ENCODE results near the gene TBKBP1.

Gene TBKBP1

GRCh38 chr17:47713980-47714700 lies 20.2 kb downstream of the TBKBP1 start:
- DNase-seq, result no peak

GRCh38 chr17:47714773-47715396 lies 20.9 kb downstream of the TBKBP1 start:
- DNase-seq, result no peak

DNA sequence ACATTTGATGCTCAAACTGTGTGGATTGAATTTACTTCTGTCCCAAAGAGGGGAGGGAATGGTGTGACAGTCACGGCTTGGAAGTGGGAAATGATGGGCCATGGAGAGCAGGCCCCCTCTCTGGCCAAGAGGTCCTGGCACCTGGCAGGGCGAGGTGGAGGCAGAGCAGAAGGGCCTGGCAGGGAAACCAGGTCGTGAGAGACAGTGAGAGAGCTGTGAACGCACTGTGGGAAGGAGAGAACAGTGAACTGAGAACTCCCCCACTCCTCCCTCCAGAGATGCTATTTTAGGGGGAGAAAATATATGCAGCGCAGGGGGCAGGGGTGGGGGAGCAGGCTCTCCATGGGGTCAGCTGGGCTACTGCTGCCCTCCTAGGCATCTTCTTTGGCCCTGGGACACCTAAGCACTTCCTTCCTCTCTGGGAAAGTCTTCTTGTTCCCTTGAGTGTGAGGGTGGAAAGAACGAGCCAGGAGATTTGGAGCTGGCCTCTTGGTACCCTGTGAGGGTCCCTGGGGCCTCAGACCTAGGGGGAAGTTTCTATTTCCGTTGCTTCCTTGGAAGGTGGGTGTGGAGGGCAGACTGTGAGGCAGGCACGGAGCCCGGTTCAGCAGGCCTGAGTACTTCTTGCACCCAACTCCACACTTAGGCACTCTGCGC lies 21.8 kb downstream of the TBKBP1 start:
- DNase-seq, result no peak

DNA sequence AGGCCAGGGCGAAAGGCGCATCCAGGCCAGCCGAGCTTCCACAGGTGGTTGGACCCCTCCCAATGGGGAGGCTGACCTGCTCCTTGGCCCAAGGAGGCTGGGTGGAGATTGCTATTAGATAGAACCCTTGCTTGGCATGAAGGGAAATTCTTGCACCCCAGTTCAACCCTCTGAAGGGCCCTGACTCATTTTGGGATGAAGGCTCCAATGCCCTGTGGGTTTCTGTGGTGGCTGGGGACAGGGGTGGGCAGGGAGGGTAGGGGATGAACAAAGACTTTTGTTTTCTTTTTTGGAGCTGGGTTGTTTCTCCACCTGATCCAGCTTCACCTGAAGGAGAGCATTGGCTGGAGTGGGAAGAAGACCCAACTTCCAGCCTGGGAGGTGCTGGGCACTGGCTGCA lies 22.4 kb downstream of the TBKBP1 start:
- DNase-seq, result no peak

DNA sequence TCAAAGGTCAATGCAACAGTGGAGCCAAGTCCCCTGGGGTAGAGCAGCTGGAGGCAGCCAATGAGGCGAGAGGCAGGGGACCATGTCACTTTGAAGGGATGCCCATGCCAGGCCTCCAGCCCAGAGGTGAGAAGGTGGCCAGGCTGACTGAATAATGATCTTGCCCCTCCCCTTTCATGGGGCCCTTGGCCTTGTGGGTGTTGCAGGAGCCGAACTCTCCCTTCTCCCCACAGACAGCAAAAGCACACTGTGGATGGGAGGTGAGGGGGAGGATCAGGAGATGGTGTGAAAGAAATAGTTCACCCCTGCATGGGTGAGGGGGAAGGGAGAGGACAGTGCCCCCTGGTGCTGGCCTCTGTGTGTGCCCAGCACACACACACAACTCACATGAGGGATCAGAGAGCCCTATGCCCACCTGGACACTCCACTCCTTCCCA lies 23.3 kb downstream of the TBKBP1 start:
- DNase-seq, result no peak

- no peak for DNase-seq
These were observed 24.1 kb downstream of the TBKBP1 start for GRCh38 chr17:47717979-47718621.

- no peak for DNase-seq
These were observed 24.9 kb downstream of the TBKBP1 start for GRCh38 chr17:47718634-47719405.

DNA sequence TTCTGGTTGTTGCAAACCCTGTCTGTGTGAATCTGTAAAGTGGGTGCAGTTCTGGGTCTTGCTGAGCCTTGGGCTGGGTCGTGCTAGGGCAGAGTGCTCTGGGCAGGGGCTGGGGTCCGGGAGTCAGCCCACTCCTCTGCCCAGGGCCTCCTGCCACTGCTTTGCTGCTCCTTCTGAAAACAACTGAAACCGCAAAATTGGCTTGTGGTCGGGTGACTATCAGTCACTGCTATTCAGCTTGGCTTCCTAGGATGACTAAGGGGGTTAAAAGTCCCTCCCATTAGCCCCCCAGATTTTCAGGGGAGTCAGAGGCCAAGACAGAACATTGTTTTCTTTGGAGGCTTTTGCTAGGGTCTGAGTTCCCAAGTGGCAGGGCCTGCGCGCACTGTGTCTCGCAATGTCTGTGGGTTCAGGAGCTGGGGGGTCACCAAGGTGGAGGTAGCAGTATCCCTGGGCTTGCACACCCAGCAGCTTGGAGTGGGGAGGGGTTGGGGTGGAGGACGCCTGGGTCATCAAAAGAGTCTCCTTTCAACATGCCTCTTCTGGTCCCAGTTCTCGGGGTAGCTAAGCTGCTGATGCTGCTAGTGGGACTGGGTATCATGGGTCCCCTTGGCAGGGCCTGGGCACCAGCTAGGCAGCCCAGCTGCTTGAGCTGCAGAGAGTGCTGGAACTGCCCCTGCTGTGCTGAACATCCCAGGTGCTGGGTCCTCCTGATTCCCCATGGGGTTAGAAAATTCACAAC lies 25.6 kb downstream of the TBKBP1 start:
- no peak for DNase-seq

DNA sequence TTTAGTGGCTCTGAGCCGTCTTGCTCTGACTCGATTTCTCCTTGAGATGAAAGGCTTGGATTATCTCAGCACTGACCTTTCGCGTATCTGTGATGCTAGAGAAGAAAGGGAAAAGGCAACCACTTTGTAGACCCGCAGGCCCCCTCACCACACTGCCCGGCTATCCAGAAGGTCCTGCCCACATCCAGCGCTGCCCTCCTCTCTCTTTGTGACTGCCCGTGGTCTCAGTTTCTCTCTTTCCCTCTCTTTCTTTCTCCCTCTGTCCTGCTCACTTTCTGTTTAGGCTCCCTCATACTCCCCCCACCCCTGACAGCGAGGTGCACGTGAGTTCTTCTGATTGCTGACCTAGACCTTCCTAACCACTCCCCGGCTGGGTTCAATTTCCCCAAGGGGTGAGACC lies 26.2 kb downstream of the TBKBP1 start:
- no peak for DNase-seq

DNA sequence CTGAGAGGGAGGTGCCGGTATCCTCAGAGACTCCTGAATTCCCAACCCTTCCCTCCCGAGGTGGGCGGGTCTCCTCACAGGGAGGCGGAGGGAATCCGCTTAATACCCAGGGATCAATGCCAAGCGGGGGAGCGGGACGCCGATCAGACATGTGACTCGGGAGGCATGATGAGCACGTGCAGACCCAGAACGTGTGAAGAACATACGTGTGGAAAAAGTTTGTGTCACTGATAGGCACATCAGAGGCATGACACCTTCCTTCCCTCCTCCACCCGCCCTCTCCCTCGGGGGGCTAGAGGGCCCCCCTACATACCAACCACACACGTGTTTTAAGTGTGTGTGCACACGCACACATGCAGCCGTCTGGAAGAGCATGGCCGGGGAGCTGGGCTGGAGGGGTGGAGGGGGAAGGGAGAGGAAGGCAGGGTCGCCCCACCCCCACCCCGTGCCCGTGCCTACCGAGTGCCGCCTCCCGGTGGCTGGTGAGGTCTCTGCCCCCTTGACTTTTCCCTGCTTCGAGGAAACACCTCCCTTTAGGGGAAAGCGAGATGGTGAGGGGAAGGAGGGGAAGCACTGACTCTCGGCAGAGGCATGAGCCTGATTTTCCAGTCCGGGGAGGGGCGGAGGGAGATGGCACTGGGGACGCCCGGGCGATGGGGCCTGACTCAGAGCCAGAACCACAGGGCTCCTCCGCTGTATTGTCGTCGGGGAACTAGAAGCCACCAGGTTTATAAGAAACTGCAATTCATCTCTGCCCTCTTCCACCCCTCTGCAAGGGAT lies 27.0 kb downstream of the TBKBP1 start:
- no peak for DNase-seq

- DNase-seq, result no peak
These were observed 27.8 kb downstream of the TBKBP1 start for GRCh38 chr17:47721725-47722124.

DNA sequence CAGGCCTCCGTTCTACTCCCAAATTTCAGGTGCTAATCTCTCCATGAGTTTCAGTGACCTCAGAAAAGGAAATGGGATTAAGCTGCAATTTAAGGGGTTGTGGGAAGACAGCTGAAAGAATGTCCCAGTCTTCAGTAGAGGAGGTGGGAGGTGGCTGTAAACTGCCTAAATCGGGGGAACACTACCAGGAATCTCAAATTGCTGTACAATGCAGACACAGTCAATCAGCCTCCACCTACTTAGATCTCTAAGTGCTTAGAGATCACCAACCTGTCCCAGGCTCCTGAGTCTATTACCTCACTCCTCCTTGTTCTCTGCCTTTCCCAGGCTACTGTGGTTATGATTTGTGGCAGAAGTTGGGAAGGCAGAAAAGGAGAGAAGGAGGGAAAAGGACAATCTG lies 30.7 kb downstream of the TBKBP1 start:
- DNase-seq, result no peak

DNA sequence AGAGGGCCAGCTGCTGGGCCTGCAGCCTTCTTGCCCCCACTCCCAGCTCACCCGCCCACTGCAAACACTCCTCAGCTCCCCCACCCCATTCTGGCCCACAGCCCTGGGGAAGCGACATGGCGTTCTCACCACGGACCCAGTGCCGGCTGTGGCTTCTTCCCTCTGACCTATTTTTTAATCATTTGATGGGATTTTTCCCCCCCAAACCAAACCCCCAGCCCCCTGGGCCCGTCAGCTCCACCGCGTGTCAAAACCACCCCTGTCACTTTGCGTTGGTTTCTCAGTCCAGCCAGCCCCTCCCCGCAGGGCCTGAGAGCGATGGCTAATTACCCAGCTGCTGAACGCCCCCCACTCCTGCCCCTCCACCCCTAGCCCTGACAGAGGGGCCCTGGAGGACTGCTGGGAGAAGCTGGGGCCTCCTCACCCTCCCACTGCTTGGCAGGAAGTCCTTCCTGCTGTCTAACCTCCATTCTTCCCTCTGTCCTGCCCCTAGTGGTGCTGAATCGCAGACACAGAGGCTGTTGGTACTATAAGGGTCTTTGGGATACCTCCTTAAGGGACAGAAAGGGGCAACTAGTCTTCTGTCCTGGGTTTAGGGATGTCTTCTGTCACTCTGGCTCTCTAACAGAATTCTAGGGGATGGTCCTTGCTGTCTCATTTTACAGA lies 31.6 kb downstream of the TBKBP1 start:
- no peak for DNase-seq

DNA sequence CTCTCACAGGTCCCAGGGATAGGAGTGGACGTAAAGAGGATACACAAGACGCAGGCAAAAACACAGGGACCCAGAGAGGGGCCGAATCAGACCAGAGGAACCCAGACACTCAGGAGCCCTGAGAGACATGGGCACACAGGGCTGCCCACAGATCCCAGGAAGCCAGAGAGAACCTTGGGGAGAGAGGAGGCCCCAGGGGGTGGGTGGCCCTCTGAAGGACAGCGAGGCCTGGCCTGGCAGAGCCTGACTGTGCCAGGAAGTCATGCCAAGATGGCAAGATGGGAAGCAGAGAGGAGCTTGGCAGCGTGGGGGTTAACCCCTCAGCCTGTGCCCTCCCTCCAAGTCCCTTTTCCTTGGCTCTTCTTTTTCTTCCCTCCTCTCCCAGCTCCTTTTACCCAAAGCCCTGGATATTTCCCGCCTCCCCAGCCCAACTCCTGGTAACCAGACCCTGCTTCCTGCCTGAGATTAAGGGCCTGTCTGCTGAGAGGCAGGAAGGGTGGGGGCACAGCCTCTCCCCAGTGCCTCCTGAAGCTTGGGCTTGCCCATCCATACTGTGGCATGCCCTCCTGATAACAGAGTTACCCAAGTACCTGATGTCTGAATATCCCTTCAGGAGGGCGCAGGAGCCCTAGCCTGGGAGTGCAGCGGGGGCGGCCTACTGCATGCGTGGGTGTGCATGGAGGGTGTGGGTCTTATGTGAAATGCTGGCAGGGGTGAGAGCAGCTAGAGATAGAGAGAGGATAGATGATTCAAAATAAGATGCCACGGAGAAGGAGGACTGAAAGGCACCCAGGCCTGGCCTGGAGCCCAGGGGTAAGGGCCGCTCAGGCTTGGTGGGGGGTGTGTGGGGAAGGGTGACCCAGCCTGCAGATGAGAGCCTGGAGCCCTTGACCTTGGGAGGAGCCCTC lies 33.1 kb downstream of the TBKBP1 start:
- no peak for DNase-seq

DNA sequence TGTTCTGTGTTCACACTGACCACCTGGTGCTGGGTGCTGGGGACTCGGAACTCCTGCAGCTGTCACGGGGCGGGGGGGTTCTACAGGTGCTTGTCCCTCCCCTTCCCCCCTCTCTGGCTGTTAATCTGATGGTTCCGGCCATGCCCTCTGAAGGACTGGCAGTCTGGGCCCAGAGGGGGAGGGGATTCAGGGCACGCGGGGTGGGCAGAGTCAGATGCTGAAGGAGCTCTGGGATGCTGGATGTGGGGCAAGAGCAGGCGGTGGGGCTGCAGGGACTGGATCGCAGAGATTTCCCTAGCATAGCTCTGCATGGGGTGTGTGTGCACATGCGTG lies 33.7 kb downstream of the TBKBP1 start:
- no peak for DNase-seq

DNA sequence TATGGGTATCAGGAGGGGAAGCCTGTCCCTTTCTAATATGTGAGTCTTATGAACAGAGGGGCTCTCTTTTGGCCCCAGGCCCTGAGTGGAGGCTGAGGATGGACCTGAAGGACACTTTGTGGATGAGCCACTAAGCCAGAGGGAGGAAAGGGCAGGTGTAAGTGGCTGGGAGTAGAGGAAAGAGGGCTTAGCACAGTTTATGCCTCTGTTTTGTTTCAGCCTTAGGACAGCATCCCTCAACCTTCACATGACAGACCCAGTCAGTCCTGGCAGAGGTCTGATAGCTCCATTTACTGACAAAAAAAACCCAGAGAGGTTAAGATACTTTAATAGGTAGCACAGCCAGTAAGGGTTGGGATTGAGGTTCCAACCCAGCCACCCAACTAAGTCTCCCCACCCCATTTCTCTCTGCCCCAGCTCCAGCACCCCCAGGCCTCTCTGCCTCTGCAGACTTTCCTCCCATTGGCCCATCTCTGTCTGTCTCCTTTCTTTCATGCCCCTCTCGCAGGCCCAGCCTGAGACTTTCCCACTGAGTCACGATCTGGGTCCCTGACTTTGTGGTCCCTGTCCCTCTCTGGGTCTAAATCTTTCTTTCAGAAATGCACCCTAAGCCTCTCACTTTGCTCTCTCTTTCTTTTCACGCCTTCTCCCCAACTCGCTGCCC lies 34.4 kb downstream of the TBKBP1 start:
- no peak for DNase-seq

- no peak for DNase-seq
These were observed 35.5 kb downstream of the TBKBP1 start for GRCh38 chr17:47729476-47729875.

DNA sequence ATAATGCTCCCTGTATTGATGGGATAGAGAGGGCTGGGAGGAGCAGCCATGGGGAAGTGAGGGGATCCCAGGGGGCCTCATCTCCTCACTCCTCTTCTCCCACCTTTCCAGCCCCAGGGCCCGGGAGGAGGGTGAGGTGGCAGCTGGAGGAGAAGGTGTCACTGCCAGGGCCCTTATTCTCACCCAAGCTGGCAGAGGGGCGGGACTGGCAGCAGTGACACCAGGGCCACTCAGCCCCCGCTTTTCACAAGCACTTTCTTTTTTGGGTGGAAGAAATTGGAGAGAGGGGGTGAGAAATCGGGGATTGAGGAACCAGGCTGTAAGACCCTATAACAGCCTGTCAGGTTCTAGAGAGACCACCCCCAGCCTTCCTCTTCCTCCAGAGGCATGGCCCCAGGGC lies 36.7 kb downstream of the TBKBP1 start:
- DNase-seq, result no peak

GRCh38 chr17:47731396-47731795 lies 37.4 kb downstream of the TBKBP1 start:
- DNase-seq, result no peak

Data from right kidney (tissue), 1 donor.